PC-9 (cell line): ENCODE data around the gene ESR2. TPM values are rescaled to one million over a fixed set of nuclear protein-coding genes. Genes with fewer than 3 reads are reported as not detected.

Experiments
- BruUV-seq: library from RNA; stranded (reverse); fragments of 400-500 nt; replicated peaks from 2 replicates; lab custom pipeline; 2021; lab: Mats Ljungman, UMichigan
- CTCF ChIA-PET: fragments of 300-600 bp; sonication (Branson Sonifier 250); formaldehyde crosslinking; loops from one replicate; lab custom pipeline; 2022; ENCODE audit warnings: antibody characterized with exemption; lab: Charles Lee
- POLR2A ChIA-PET: fragments of 300-600 bp; sonication (Branson Sonifier 250); formaldehyde crosslinking; loops from one replicate; lab custom pipeline; 2022; ENCODE audit warnings: antibody characterized with exemption; ENCODE audit not compliant: unreplicated experiment; lab: Charles Lee
- DNase-seq, 2 experiments: peaks; one replicate each; pipeline versions ENCODE4 v3.0.0 to v3.0.0-alpha.2; 2015 to 2022; ENCODE audit warnings: mixed read lengths in 1 of 2
- H2AFZ ChIP-seq: fragments of 200-600 bp; sonication (generic); 2 replicates; pipeline ENCODE4 v1.8.1; 2017; ENCODE audit warnings: antibody characterized with exemption
- H3F3A ChIP-seq: fragments of 200-600 bp; sonication (generic); 2 replicates; pipeline ENCODE4 v1.8.1; 2017; ENCODE audit warnings: antibody characterized with exemption, mild to moderate bottlenecking, low read depth; ENCODE audit not compliant: insufficient read depth
- H3K27ac ChIP-seq: fragments of 200-600 bp; sonication (generic); 2 replicates; pipeline ENCODE4 v1.6.1; 2016; ENCODE audit warnings: mixed run types
- H3K27me3 ChIP-seq: fragments of 200-600 bp; sonication (generic); 2 replicates; pipeline ENCODE4 v1.6.1; 2016; ENCODE audit warnings: low read depth, mixed run types; ENCODE audit not compliant: insufficient read depth
- H3K36me3 ChIP-seq: fragments of 200-600 bp; sonication (generic); 2 replicates; pipeline ENCODE4 v1.6.1; 2016; ENCODE audit warnings: low read depth, mixed run types
- H3K4me1 ChIP-seq: fragments of 200-600 bp; sonication (generic); replicated peaks from 2 replicates; pipeline ENCODE4 v1.6.1; 2016; ENCODE audit warnings: mixed run types; ENCODE audit not compliant: insufficient read depth
- H3K4me2 ChIP-seq: fragments of 200-600 bp; sonication (generic); 2 replicates; pipeline ENCODE4 v1.6.1; 2017; ENCODE audit warnings: mixed run types
- H3K4me3 ChIP-seq: fragments of 200-600 bp; sonication (generic); 2 replicates; pipeline ENCODE4 v1.6.1; 2016; ENCODE audit warnings: mixed run types
- H3K79me2 ChIP-seq: fragments of 200-600 bp; sonication (generic); 2 replicates; pipeline ENCODE4 v1.6.1; 2017; ENCODE audit warnings: low read depth, mixed run types
- H3K9me2 ChIP-seq: fragments of 200-600 bp; sonication (generic); 2 replicates; pipeline ENCODE4 v1.8.1; 2017; ENCODE audit warnings: mild to moderate bottlenecking; ENCODE audit not compliant: insufficient read depth
- H3K9me3 ChIP-seq: fragments of 200-600 bp; sonication (generic); 2 replicates; pipeline ENCODE4 v1.8.1; 2016; ENCODE audit warnings: low read depth; ENCODE audit not compliant: insufficient read depth
- H4K20me1 ChIP-seq: fragments of 200-600 bp; sonication (generic); 2 replicates; pipeline ENCODE4 v1.8.1; 2017; ENCODE audit not compliant: insufficient read depth
- CTCF ChIP-seq: fragments of 200-600 bp; sonication (generic); conservative IDR thresholded peaks from 2 replicates; pipeline ENCODE4 v1.6.1; 2017; ENCODE audit warnings: mixed run types, antibody characterized with exemption, mild to moderate bottlenecking, moderate library complexity
- EZH2 ChIP-seq: fragments of 200-600 bp; sonication (generic); IDR thresholded peaks from 2 replicates; pipeline ENCODE4 v1.8.0; 2017; ENCODE audit warnings: antibody characterized with exemption, low read depth
- intact Hi-C: fragments of 100-400 bp; cut with micrococcal nuclease; formaldehyde crosslinking; loops from one replicate; pipeline ENCODE4 v1.10.0; 2022; ENCODE audit not compliant: unreplicated experiment
- microRNA-seq: library from miRNA; unstranded; fragments of <30 nt; microRNA quantifications from one replicate; pipeline ENCODE4 v1.2.0, GENCODE V29; 2021; ENCODE audit warnings: borderline number of aligned reads, borderline replicate concordance
- total RNA-seq: library from RNA; stranded (reverse); gene quantifications from 2 replicates; pipeline ENCODE4 v1.2.3, GENCODE V29; 2021

The ESR2 gene
- total RNA-seq, 1 experiment from 2014 or later, result 0.20 TPM

- Histone ChIP-seq H3K4me3 (no peak overlapping the region), H3F3A (no peaks in the 10 kb centered on the region), H3K9me3 (no peaks in the 10 kb centered on the region), H3K9me2 (no peaks in the 10 kb centered on the region), H4K20me1 (no peaks in the 10 kb centered on the region), H3K27me3 (no peaks in the 10 kb centered on the region), H3K79me2 (no peaks in the 10 kb centered on the region), H2AFZ (no peak overlapping the region), H3K36me3 (no peaks in the 10 kb centered on the region), H3K4me2 (no peak overlapping the region), H3K4me1 (no peaks in the 10 kb centered on the region), H3K27ac (no peak overlapping the region)
- TF ChIP-seq CTCF, result no peak
- TF ChIP-seq EZH2, result no peak
- CTCF ChIA-PET, result no interaction called here
- intact Hi-C loops, result no loop called here
- BruUV-seq, result no TSS peak
- POLR2A ChIA-PET, result no interaction called here
- DNase-seq, result no peak
Observed at GRCh38 chr14:64035143-64035542, 259.0 kb downstream of the ESR2 start.

Small RNA genes lying within 50 kb of the gene (microRNA-seq; reads per million reads assigned to microRNA genes)
- not detected for gene MIR548H1

Other genes starting within 250 kb of the ESR2 start
- 130 and 161 TPM in 2 replicates for gene MTHFD1, start 94.0 kb upstream of the ESR2 start, total RNA-seq
- 0.60 and 0.72 TPM in 2 replicates for gene AKAP5, start 171.1 kb upstream of the ESR2 start, total RNA-seq
- 18.6 and 22.9 TPM in 2 replicates for gene ZBTB25, start 209.5 kb upstream of the ESR2 start, total RNA-seq
- gene ZBTB1, start 210.4 kb upstream of the ESR2 start, total RNA-seq, result 55.4 and 57.2 TPM in 2 replicates
- 11.0 and 14.3 TPM in 2 replicates for gene HSPA2, start 246.4 kb upstream of the ESR2 start, total RNA-seq